Fibroblast of lung (primary cell): ENCODE measurements around the gene SEC14L5.

ENCODE experiments used
- EZH2 ChIP-seq: IDR thresholded peaks from 2 replicates; pipeline ENCODE4 v1.5.1; 2012; ENCODE audit warnings: low read length, control low read depth, mild to moderate bottlenecking; ENCODE audit errors: missing control alignments
- TF ChIP-seq, protein P1 (sequence below), 2 donors: IDR thresholded peaks in 1 of 2; conservative IDR thresholded peaks in 1 of 2; 1 replicate in 1 of 2; 2 replicates in 1 of 2; pipeline ENCODE4 v1.5.1; 2011 to 2012; ENCODE audit warnings: low read length in 2 of 2, control low read depth in 1 of 2, inconsistent platforms in 1 of 2, low read depth in 1 of 2, mild to moderate bottlenecking in 1 of 2

DNA sequence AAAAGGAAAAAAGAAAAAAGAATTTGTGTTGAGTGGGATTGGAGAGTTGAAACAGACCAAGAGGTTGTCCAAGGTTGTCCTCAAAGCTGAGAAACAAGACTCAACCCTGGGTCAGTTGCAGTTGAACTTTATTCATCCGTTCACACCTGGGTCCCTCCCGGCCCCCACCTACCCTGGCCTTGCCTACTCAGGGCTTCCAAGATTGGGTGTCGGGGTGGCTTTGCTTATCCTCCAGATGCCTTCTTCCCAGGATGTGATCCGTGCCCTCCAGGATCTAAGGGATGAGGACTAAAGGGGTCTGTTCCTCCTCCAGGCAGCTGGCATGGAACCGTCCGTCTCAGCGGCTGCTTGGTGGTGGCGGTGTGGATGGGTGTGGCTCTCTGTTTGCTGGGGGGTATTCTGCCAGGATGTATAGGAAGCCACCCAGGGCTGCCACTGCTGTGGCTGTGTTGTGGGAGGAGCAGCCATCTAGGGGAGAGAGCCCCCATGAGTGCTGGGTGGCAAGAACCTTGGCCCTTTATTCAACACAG lies 85.9 kb downstream of the SEC14L5 start:
- TF ChIP-seq, protein P1, sequence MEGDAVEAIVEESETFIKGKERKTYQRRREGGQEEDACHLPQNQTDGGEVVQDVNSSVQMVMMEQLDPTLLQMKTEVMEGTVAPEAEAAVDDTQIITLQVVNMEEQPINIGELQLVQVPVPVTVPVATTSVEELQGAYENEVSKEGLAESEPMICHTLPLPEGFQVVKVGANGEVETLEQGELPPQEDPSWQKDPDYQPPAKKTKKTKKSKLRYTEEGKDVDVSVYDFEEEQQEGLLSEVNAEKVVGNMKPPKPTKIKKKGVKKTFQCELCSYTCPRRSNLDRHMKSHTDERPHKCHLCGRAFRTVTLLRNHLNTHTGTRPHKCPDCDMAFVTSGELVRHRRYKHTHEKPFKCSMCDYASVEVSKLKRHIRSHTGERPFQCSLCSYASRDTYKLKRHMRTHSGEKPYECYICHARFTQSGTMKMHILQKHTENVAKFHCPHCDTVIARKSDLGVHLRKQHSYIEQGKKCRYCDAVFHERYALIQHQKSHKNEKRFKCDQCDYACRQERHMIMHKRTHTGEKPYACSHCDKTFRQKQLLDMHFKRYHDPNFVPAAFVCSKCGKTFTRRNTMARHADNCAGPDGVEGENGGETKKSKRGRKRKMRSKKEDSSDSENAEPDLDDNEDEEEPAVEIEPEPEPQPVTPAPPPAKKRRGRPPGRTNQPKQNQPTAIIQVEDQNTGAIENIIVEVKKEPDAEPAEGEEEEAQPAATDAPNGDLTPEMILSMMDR (conservative IDR thresholded peaks at IDR 0.05 in 1 of 2, IDR thresholded peaks at IDR 0.05 in 1 of 2; ENCODE audit: low read depth in 1 of 2, low read length in 2 of 2): no peak
- no peak for TF ChIP-seq EZH2
